ENCODE results near the gene TBC1D25. TPM values are rescaled to one million over a fixed set of nuclear protein-coding genes. Genes with fewer than 3 reads are reported as not detected.
A peak's percentile ranks its signal among the peaks of the same experiment; 100 is the strongest.

TBC1D25 gene
- total RNA-seq, 1 donor from 2014 or later: 13.1 TPM

DNA sequence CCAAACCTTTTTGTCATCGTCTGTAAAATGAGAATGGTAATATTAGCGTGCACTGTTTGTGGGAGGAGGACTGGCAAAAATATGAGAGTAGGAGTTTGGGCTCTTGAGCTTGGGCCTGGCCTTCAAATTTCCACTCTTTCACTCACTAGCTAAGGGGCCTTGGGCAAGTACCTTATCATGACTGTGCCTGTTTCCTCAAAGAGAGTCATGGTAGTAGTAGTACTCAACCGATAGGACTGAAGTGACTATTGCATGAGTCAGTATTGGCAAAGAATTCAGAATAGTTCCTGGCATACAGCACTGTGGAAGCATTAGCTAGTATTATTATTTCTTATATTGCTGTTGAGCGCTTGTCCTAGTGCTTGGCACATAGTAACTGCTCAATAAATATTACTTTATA lies 18.8 kb downstream of the TBC1D25 start:
- peak; percentile 82 for DNase-seq (ENCODE audit: low read depth)
- H3K4me1 ChIP-seq (ENCODE audit: insufficient read depth, low read length): peaks cover 5% of the 10 kb centered on the region

DNA sequence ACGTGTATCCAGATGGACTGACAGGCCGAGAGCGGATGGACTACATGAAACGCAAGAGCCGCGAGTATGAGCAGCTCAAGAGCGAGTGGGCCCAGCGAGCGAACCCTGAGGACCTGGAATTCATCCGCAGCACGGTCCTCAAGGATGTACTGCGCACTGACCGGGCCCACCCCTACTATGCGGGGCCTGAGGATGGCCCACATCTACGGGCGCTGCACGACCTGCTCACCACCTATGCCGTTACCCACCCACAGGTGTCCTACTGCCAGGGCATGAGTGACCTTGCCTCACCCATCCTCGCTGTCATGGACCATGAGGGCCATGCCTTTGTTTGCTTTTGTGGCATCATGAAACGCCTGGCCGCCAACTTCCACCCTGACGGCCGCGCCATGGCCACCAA lies 20.1 kb downstream of the TBC1D25 start:
- Mint-ChIP-seq H3K27me3 (ENCODE audit: low read depth, unreplicated experiment) (no peaks in the 10 kb centered on the region), H3K27ac (ENCODE audit: unreplicated experiment) (no peak overlapping the region), H3K9me3 (ENCODE audit: unreplicated experiment) (no peaks in the 10 kb centered on the region), H3K4me1 (ENCODE audit: low read depth, unreplicated experiment) (peaks cover 3% of the 10 kb centered on the region), H3K4me3 (ENCODE audit: unreplicated experiment) (no peak overlapping the region), H3K36me3 (ENCODE audit: low read depth, unreplicated experiment) (peaks cover 9% of the 10 kb centered on the region)
- DNase-seq (ENCODE audit: low read depth) (no peak), FAIRE-seq (no peak)
- Histone ChIP-seq H3K9me3 (ENCODE audit: insufficient read depth, low read depth, low read length) (no peaks in the 10 kb centered on the region), H3K9ac (ENCODE audit: low read length) (no peak overlapping the region), H2AFZ (ENCODE audit: low read depth, low read length) (no peak overlapping the region), H3K4me1 (ENCODE audit: insufficient read depth, low read length) (peaks cover 5% of the 10 kb centered on the region), H3K27ac (ENCODE audit: low read depth, low read length) (no peak overlapping the region), H3K79me2 (ENCODE audit: insufficient read depth, low read length) (no peaks in the 10 kb centered on the region), H4K20me1 (ENCODE audit: insufficient read depth, low read length) (peaks cover 3% of the 10 kb centered on the region), H3K4me2 (ENCODE audit: low read length) (no peak overlapping the region), H3K27me3 (ENCODE audit: insufficient read depth, low read length) (no peaks in the 10 kb centered on the region), H3K4me3 (ENCODE audit: insufficient read depth, low read depth, low read length) (no peak overlapping the region), H3K36me3 (ENCODE audit: insufficient read depth, low read length) (peaks cover 5% of the 10 kb centered on the region)
- no peak for TF ChIP-seq CTCF (IDR thresholded peaks at IDR 0.05; ENCODE audit: insufficient read depth, low read depth, low read length)
- TF ChIP-seq EZH2 (IDR thresholded peaks at IDR 0.05; ENCODE audit: insufficient read depth, low read length): no peak

More for the DNA sequence above, 18.8 kb downstream of the TBC1D25 start:
- Histone ChIP-seq H2AFZ (ENCODE audit: low read depth, low read length) (no peak overlapping the region), H3K9ac (ENCODE audit: low read length) (no peak overlapping the region), H3K4me2 (ENCODE audit: low read length) (no peak overlapping the region), H3K79me2 (ENCODE audit: insufficient read depth, low read length) (no peaks in the 10 kb centered on the region), H3K36me3 (ENCODE audit: insufficient read depth, low read length) (peaks cover 5% of the 10 kb centered on the region), H3K27ac (ENCODE audit: low read depth, low read length) (peak overlapping the region; percentile 48), H3K4me3 (ENCODE audit: insufficient read depth, low read depth, low read length) (no peak overlapping the region), H3K9me3 (ENCODE audit: insufficient read depth, low read depth, low read length) (no peaks in the 10 kb centered on the region), H3K27me3 (ENCODE audit: insufficient read depth, low read length) (no peaks in the 10 kb centered on the region), H4K20me1 (ENCODE audit: insufficient read depth, low read length) (peaks cover 3% of the 10 kb centered on the region)
- H3K4me1 Mint-ChIP-seq (ENCODE audit: low read depth, unreplicated experiment): peaks cover 3% of the 10 kb centered on the region
- peak; percentile 100 for FAIRE-seq
- H3K27ac Mint-ChIP-seq (ENCODE audit: unreplicated experiment): peak overlapping the region; percentile 80
- no peaks in the 10 kb centered on the region for H3K9me3 Mint-ChIP-seq (ENCODE audit: unreplicated experiment)
- H3K36me3 Mint-ChIP-seq (ENCODE audit: low read depth, unreplicated experiment): peaks cover 9% of the 10 kb centered on the region
- TF ChIP-seq CTCF (IDR thresholded peaks at IDR 0.05; ENCODE audit: insufficient read depth, low read depth, low read length) (no peak), EZH2 (IDR thresholded peaks at IDR 0.05; ENCODE audit: insufficient read depth, low read length) (no peak)
- no peaks in the 10 kb centered on the region for H3K27me3 Mint-ChIP-seq (ENCODE audit: low read depth, unreplicated experiment)
- no peak overlapping the region for H3K4me3 Mint-ChIP-seq (ENCODE audit: unreplicated experiment)

GRCh38 chrX:48560056-48560455 lies 20.5 kb downstream of the TBC1D25 start:
- H3K4me1 ChIP-seq (ENCODE audit: insufficient read depth, low read length): peaks cover 5% of the 10 kb centered on the region
- H3K79me2 ChIP-seq (ENCODE audit: insufficient read depth, low read length): no peaks in the 10 kb centered on the region
- no peaks in the 10 kb centered on the region for H3K9me3 ChIP-seq (ENCODE audit: insufficient read depth, low read depth, low read length)
- H3K27me3 Mint-ChIP-seq (ENCODE audit: low read depth, unreplicated experiment): no peaks in the 10 kb centered on the region
- H3K27me3 ChIP-seq (ENCODE audit: insufficient read depth, low read length): no peaks in the 10 kb centered on the region
- H3K4me2 ChIP-seq (ENCODE audit: low read length): no peak overlapping the region
- H2AFZ ChIP-seq (ENCODE audit: low read depth, low read length): no peak overlapping the region
- DNase-seq (ENCODE audit: low read depth) (no peak), FAIRE-seq (no peak)
- no peak for TF ChIP-seq CTCF (IDR thresholded peaks at IDR 0.05; ENCODE audit: insufficient read depth, low read depth, low read length)
- no peak for TF ChIP-seq EZH2 (IDR thresholded peaks at IDR 0.05; ENCODE audit: insufficient read depth, low read length)
- H4K20me1 ChIP-seq (ENCODE audit: insufficient read depth, low read length): no peaks in the 10 kb centered on the region
- no peak overlapping the region for H3K9ac ChIP-seq (ENCODE audit: low read length)
- H3K4me3 ChIP-seq (ENCODE audit: insufficient read depth, low read depth, low read length): no peak overlapping the region
- no peak overlapping the region for H3K4me3 Mint-ChIP-seq (ENCODE audit: unreplicated experiment)
- no peak overlapping the region for H3K27ac Mint-ChIP-seq (ENCODE audit: unreplicated experiment)
- peaks cover 9% of the 10 kb centered on the region for H3K36me3 Mint-ChIP-seq (ENCODE audit: low read depth, unreplicated experiment)
- H3K36me3 ChIP-seq (ENCODE audit: insufficient read depth, low read length): peaks cover 5% of the 10 kb centered on the region
- no peaks in the 10 kb centered on the region for H3K9me3 Mint-ChIP-seq (ENCODE audit: unreplicated experiment)
- H3K4me1 Mint-ChIP-seq (ENCODE audit: low read depth, unreplicated experiment): peaks cover 3% of the 10 kb centered on the region
- no peak overlapping the region for H3K27ac ChIP-seq (ENCODE audit: low read depth, low read length)

Measured in astrocyte (in vitro differentiated cells and primary cell).